Fibroblast of gingiva (primary cell): ENCODE measurements around the gene PQBP1.

ENCODE experiments used
- DNase-seq: peaks from one replicate; pipeline ENCODE4 v3.0.0-alpha.2; 2011; ENCODE audit warnings: low read depth

PQBP1 gene

DNA sequence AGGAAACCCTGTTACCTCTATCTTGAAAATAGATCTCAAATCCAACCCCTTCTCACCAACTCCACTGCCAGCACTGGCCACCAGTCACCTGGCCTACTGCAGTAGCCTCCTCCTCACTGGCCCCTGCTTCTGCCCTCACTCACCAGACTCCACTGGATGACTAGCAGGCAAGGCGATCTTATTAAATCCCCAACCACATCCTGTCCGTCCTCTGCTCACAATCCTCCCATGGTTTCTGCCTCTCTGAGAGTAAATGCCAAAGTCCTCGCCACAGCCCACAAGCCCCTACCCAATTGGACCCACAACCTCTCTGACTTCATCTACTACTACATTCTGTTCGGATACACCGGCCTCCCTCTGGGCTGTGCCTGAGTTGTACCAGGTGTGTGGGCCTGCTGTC, 26.5 kb downstream of the PQBP1 start:
- no peak for DNase-seq

GRCh38 chrX:48927123-48927522, 29.4 kb downstream of the PQBP1 start:
- no peak for DNase-seq

GRCh38 chrX:48927736-48928382, 30.1 kb downstream of the PQBP1 start:
- DNase-seq = no peak

DNA sequence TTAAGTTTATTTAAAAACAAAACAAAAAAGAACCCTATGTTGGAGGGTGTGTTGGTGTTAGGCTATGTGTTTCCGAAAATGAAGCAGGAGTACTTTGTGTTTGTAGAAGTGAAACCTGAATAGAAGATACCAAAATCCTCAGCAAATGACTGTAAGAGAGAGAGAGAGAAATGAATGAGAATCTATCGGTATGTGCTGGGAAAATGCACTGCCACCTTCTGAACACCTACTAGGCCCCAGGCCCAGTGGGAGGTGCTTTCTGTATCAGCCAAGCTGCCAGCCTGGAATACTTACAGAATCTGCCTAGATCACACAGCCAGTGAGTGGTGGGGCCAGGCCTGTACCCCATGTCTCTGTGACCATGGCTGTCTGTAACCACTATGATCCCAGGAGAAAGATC, 36.0 kb downstream of the PQBP1 start:
- DNase-seq = no peak

- no peak for DNase-seq
Measured at GRCh38 chrX:48934581-48935300, 37.0 kb downstream of the PQBP1 start.

DNA sequence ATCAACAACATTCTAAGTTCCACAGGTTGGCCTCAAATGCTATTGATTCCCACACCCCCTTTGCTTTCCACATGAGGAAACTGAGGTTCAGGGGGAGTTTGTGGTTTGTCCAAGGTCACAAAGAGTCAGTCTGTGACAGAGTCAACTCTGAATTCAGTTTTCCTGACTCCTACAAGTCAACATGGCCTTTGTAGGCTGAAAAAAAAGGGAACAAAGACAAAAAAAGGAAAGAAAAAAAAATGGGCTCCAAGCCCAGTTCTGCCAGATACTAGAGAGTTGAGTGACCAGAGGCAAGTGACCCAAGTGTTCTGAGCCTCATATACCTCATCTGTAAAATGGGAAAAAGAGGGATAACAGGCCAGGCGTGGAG, 37.6 kb downstream of the PQBP1 start:
- no peak for DNase-seq

DNA sequence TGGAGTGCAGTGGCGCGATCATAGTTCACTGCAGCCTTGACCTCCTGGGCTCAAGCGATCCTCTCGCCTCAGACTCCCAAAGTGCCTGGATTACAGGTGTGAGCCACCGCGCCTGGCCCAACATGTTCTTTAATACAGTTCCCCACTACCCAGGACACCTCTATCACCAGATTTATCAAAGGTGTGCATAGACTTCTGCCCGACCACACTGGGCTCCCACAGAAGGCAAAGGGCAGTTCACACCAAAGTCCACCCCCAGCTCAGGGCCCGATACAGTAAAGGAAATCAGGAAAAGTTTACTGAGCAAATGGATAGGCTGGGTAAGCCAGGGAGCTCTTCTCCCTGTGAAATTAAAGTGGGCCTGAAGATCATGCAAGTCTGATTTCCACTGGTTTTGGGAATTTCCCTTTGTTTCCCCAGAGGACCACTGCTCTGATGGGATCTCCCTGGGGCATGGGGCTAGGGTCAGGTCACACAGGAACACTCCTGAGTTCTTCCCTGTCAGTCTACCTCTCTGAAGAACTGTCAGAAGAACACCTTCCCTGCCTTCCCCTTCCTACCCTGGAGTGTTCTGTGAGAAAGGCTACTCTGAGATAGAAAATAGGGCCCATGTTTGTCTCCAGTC, 38.8 kb downstream of the PQBP1 start:
- no peak for DNase-seq

DNA sequence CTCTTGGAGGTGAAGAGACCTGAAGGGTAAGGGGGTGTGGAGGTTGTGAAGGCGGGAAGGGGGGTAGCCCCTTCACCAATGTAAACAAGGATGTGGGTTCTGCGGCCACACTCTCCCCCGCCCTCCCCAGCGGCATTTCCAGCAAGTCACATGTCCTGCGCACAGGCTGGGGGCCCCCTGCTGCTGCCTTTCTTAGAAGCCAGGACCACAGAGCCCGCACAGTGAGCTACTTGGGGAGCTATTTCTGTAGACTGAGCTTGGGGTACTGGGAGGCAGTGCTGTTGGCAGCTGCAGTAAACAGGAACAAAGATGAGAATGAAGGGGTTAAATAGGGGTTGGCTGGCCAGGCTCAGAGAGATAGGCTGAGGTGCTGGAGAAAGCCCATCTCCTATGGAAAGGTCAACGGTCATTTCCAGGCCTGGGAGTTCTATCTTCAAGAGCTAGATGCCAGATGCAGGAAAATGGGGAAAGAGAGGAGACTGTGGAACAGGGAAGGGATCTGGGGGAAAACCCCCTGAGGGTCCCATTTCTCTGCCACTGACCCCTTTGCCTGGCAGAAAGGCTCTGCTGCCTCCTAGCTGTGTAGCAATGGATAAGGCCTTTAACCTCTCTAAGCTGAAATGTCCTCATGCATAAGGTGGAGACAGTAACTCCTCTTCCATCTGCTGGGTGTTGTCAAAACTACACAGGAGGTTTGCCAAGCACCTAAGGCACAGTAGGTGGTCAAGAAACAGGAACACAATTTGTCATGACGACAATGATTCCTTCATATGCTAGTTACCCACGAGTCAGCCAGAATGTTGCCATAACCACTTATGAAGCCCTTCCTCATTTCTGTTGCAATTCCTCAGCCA, 39.6 kb downstream of the PQBP1 start:
- no peak for DNase-seq

DNA sequence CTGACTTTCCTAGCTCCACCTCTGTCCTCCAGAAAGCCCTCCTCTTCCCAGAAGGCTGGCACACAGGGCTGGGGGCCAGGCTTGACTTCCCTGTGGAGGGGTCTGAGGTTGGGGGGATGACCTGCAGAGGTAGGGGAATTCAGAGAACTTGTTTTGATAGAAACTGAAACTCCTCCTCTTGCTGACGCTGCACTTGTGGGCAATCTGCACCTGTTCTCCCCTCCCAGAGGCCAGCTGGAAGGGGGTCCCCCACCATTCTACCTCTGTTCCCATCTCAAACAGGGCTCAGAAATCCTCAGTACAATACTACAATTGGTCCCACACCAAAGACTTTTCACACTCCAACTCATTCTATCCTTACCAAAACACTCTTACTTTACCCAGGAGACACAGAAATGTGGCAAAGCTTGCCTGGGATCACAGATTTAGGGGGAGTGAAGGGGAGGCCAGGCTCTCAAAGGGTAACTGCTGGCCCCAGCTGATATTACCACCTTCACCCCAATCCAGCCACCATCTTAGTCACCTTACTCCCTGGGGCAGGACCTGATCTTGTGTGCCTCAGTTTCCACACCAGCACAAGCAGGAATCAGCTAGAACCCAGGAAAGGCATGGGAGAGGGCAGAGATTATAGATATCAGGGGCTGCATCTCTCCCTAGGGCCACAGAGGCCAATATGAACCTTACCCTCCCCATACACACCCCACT, 41.1 kb downstream of the PQBP1 start:
- DNase-seq = no peak

DNA sequence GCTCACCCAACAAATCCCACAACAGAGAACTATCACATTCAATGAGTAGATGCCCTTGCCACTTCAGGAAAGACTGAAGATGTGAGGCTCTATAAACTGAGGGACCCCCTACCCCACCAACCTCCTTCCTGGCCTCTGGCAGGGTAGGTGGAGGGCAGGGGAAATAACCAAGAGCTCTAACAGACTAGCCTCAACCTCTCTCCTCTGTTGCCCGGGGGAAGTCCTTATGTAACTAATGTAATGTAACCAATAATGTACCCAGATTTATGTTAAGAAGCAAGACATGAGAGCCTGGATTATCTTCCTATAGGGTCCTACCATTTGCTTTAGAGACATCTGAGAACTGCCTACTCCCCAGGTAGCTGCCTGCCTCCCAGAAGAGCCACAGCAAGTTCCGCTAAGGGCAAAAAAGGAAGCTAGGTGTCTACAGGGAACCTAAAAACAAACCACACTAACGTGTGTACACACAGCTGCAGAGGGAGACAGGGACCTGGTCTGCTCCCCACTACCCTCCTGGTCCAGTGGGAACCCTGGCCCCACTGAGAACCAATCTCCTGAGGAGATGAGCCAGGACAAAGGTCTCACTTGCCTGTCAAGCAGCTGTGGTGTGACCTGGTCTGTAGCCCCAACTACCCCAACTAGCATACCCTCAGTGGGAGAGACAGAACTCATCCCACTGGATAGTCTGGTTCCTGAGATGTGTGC, 41.9 kb downstream of the PQBP1 start:
- DNase-seq = no peak

GRCh38 chrX:48940404-48940955, 42.8 kb downstream of the PQBP1 start:
- no peak for DNase-seq

- DNase-seq = no peak
Measured at GRCh38 chrX:48942895-48943294, 45.2 kb downstream of the PQBP1 start.

DNA sequence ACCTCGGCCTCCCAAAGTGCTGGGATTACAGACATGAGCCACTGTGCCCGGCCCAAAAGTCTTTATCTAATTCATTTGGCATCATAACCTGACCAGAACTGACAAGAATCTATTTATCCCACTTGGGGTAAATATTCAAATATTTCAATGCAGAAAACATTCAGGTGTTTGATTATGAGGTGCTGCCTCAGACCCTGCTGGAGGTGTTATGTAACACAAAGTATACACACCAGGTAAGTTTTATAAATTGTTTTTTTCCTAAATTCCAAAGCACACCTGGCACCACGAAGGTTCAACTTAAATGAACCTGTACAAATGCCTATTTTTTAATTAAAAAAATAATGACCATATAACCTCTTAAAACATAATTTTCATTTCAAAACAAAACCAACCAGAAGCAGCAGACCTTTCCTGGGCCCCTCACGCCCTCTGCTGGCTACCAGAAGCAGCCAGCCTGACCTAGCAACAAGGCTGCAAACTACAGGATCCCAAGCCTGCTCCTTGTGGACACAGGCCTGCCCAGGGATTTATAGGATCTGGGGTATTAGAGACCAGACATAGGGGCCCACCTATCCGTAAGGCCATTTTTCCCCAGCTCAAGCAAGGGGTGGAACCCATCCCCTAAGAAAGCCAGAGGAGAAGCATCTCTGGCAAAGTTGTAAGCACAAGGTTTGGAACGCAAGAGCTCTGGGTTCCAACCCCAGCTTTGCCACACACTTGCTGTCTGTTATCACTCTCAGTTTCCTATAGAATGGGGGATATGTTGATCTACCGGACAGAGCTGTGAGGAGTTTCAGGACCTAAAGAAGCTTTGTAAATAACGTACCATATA, 48.0 kb downstream of the PQBP1 start:
- peak; percentile 30 for DNase-seq

GRCh38 chrX:48948589-48948988, 50.9 kb downstream of the PQBP1 start:
- DNase-seq = no peak
